Activated T-helper 9 cell treated with anti-CD3 and anti-CD28 coated beads, Interleukin-2, amount 50 U/mL, for 16 hours (primary cell): ENCODE data around the gene STPG2.
A peak's percentile ranks its signal among the peaks of the same experiment; 100 is the strongest.

Experiments used
- DNase-seq: peaks from one replicate; pipeline ENCODE4 v3.0.0-alpha.2; 2020; ENCODE audit warnings: low read depth

STPG2 gene

DNA sequence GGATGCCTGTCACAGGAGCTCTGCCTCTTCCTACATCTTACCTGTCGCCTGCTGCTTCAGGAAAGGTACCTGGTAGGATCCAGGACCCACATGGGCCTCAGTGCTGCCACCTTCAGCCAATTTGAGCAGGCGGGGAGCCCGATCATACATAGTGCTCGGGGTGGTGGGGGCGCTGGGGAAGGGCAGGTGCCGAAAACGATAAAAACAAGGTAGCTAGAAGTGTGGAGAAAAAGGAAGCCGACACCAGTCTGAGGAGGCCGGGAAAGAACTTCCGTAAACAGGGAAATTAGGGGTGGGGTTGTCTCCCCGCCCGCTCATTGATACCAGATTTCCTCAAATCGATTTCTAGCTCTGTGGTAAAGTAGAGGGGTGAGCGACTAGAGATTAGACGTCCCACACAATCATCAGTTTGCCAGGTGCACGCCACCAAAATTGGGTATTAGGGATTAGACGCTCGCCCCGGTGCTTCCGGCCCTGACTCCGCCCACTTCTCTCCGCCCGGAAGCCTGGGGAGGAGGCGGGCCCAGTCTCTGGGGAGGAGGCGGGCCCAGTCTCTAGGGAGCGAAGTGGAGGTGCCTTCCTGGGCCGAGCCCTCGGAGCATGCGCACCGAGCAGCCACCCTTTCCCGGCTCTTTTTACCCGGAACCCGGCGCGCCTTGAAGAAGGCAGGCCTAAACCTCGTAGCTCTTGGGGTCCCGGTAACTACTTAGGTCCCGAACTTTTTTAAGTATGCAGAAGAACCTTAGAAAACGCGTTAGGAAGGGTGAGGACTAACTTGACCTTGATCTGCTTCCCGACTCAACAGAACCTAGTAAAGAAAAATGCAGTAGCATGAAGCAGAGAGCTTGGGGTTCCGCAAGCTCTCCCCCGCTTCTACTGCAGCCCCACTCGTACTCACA lies at the start of gene STPG2:
STPG2 (minus strand) TSS at position 476 of the 899 bp plus-strand sequence.
- DNase-seq: peak; percentile 92

DNA sequence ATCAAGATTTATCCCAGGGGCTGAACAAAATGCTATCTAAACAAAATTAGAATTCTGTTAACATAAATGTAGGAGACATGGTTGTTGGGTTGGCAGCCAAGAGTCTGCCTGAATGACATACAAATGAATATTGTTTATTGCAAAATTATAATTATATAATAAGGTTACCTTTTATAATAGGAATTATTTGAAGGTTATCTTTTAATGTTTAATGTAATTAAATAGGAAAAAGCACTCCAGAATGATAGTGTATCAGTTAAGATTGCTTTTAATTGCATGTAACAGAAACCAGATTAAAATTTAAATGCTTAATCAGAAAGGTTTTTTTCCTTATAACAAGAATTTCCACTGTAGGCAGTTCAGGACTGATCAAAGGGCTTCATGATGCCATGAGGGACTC lies 42.0 kb upstream of the STPG2 start:
- DNase-seq: no peak

DNA sequence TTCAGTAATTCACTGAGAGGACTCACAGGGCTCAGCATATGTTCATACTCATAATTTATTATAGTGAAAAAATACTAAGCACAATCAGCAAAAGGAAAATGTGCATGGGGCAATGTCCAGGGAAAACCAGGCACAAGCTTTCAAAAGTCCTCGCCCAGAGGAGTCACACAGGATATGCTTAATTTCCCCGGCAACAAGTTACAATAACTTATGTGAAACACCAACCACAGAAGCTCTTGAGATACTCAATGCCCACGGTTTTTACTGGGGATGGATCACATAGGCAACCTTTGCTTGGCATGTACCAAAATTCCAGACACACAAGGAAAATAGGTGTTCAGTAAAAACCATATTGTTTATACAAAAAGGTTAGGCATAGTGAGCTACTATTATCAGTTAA lies 38.5 kb upstream of the STPG2 start:
- no peak for DNase-seq

DNA sequence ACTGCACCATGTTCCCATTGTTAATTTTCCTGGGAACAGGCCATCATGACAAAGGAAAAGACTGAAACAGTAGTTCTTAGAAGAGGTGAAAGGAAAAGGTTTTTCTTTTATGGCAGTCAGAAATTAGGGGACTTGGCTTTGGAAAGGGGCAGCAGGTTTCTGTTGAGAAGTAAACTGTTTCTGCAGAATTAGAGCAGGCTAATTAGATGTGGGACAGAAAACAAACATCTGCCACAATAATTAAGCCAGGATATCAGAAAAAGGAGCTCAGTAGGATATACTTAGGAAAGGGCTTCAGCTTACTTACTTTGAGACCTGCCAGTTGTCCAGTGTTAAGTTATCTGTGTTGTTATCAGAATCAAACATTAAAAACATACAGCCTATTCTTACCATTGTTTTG lies 36.7 kb upstream of the STPG2 start:
- no peak for DNase-seq

DNA sequence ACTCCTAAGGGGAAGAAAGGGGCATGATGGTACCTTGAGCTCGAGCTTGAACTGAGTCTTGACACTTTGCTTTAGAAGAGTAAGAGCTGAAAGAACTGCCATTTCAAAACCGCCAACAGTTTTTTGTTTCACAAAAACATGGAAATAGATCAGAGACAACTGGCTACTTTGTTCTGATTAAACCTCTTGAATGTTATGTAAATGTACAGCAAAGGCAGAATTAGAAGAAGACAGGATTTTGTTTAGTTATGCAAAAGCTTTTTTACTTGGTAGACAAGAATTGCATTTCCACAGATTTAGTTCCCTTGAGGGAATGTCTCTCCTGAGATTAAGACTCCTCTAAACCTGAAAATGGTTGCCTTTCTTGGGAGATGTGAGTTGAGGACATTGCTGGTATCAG lies 33.3 kb upstream of the STPG2 start:
- no peak for DNase-seq

DNA sequence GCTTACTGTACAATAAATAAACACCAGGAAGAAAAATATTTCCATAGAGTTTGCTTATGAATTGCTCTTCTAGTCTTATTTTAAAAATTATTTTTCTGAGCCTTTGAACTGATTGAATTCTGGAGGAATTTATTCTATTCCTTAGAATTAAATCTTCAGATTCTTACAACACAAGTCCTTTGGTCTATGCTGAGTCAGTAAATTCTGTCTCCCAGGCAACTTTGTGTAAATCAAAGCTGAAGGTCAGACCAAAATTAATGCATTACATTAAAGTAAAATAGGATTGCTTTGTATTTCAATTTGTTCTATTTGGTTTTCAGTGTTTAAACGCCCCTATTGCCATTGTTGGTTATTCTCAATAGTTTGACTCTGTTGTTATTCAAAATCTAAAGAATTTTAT lies 26.8 kb upstream of the STPG2 start:
- DNase-seq: no peak

DNA sequence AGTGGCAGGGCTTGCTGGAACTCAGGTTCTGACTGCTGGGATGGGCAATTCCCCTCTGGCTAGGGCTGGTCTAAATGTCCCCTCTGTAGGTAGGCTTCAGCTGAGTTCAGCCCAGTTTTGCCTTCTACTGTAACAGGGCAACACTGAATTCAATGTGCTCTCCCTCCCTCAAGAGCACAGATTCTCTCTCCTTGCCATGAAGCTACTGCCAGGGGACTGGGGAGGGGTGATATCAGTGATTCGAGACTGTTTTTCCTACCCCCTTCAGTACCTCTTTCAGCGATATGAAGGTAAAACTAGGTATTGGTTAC lies 23.4 kb upstream of the STPG2 start:
- DNase-seq: no peak

DNA sequence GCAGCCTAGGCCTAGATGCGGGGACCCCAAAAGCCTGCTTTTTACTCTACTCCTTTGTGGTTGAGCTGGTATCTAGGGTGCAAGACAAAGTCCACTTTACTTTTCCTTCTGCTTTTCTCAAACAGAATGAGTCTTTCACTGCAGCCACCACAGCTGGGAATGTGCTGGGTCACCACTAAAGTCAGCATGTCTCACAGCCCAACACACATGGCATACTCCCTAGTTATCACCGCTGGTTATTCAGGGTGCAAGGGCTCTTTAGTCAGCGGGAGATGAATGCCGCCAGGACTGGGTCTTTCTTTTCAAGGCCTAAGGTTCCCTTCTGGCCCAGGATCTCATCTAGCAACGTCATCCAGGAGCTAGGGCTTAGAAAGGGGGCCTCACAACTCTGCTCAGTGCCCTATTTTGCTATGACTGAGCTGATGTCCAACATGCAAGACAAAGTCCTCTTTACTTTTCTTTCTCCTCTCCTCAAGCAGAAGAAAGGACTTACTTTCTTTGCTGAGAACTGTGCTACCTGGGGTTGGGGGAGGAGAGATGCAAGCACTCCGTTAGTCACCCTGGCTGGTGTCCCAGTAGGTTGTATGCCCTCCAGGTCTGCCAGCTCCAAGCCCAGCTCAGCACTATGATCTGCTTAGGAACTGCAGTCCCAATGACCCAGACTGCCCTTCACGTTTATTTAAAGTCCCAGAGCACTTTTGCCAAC lies 22.9 kb upstream of the STPG2 start:
- no peak for DNase-seq

DNA sequence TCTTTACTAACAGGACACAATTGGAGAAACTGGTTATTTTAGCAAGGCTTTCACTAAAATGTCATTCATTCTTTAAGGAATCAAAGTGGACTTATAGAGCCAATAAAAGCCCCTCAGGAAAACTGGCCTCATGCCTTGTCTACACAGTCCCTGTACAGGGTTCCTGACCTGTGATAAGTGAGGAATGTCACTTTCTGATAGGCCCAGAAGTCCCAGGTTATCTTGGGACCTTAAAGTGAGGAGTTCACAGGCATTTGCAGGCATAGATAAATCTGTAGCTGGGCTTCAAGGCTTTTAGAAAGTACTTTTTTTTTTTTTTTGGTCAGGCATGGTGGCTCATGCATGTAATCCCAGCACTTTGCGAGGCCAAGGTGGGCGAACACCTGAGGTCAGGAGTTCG lies 19.4 kb upstream of the STPG2 start:
- DNase-seq: no peak

DNA sequence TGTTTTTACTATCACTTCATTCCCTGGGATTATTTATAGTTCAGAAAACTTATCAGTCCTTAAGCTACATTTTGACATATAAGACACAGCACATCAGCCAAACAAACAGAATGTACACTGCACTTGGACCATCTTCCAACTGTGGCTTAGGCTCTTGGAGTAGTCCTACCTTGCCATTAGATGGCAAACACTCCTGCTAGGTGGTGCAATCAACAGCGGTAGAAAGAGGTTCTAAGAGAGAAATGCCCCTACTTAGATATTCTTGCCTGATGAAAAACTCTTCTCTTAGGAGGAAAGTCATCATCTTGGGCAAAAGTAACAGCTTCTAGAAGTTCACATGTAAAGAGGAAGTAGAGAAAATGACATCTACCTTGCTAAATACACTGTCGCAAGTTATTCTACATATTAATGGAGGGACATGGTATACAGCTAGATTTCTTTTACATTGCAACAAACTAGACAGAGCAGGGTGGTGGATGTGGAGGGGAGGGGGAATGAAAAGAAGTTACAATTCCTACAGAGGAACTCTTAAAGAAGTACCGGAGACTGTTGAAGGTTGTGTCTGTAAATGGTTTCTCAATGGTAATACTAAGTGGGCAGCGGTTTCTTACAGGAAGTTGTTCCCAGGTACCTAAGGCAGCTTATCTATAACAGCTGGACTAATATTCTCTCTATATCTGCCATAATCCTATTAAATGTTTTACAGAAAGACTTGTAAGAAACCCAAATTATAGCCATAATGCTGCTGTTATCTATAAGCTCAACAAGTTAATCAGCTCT lies 8.1 kb upstream of the STPG2 start:
- DNase-seq: no peak

DNA sequence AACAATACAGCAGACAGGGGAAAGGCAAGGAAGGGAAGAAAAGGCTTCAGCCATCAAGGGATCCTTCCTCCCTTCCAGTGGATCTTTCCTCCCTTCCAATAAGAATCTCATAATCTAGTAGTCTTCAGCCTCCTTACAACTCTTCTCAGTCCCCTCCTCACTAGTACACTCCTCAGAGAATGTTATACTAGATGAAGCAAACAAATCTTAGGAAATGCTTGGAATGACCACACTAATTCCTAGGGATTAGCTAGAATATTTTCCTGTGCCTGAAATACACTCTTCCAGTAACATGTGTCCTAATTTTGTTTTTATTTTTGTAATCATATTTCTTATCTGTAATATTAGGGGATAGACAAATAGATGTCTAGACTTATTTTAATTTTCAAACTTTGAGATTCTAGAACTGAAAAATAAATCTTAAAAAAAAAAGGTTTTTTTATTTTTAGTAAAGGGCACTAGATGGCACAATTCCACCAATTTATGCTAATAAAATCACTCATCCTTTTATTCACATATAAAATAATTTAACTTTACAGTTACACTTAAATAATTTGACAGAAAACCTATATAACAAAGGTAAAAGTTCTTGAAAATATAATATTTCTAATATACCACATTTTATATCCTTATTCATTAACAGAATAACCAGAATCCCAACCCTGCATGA lies 7.0 kb upstream of the STPG2 start:
- DNase-seq: no peak

DNA sequence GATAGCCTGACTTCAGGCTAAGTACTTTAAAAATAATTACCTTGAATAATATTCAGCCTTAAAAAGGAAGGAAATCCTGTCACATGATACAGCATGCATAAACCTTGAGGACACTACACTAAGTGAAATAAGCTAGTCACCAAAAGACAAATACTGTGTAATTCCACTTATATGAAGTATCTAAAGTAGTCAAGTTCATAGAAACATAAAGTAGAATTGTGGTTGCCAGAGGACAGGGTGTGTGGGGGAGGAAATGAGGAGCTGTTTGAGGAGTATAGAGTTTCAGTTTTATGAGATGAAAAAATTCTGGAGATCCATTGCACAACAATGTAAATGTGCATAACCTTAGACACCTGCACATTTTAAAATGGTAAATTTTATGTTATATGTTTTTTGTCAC lies 5.6 kb upstream of the STPG2 start:
- DNase-seq: no peak

DNA sequence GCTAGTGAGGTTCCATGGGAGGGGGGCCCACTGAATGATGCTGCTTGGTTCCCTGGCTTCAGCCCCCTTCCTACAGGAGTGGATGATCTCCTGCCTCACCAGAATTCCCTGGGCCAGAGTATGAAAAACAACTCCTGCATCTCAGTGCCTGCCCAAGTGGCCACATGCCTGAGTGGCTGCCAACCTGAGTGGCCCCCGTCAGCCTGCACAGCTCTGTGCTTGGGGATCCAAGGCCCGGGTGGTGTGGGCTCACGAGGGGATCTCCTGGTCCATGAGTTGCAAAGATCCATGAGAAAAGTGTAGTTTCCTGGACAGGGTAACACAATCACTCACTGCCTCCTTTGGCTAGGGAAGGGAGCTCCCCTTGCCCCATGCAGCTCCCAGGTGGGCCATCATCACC lies 17.1 kb downstream of the STPG2 start:
- no peak for DNase-seq

DNA sequence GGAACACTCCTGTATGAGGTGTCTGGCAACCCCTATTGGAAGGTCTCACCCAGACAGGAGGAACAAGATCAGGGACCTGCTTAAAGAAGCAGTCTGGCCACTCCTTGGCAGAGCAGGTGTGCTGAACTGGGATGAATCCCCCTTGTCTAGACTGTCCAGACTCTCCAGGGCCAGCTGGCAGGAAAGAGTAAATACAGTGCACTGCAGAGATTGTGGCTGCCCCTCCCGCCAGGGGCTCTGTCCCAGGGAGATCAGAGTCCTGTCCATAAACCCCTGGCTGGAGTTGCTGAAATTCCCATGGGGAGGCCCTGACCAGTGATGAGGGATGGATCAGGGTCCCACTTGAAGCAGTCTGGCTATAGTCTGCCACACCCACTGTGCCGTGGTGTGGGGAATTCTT lies 17.7 kb downstream of the STPG2 start:
- DNase-seq: no peak

DNA sequence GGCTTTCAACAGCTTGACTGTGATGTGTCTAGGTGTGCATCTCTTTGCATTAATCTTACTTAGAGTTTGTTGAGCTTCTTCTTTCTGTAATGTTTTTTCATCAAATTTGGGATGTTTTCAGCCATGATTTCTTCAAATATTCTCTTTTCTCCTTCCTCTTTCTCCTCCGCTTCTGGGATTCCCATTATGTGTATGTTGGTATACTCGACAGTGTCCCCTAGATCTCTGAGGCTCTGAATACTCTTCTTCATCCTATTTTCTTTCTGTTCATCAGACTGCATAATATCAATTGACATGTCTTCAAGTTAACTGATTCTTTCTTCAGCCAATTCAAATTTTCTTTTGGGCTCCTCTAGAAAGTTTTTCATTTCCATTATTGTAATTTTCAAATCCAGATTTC lies 25.9 kb downstream of the STPG2 start:
- no peak for DNase-seq

DNA sequence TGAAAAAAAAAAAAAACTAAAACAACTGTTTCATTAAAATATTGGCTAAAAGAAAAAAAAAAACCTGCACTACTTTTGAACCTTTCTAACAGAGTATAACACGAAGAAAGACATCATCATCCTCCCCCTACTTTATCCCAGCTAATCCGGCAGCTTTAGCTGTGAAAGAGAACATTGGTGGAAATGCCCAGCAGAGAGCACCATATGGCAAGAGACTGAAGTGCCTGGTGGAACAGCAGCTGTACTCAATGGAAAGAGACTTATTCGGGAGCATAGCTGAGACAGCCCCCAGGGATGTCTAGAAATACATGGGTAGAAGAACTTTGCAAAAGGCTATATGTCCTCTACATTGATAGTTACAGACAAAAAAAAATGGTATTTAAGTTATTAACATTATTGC lies 30.3 kb downstream of the STPG2 start:
- no peak for DNase-seq

DNA sequence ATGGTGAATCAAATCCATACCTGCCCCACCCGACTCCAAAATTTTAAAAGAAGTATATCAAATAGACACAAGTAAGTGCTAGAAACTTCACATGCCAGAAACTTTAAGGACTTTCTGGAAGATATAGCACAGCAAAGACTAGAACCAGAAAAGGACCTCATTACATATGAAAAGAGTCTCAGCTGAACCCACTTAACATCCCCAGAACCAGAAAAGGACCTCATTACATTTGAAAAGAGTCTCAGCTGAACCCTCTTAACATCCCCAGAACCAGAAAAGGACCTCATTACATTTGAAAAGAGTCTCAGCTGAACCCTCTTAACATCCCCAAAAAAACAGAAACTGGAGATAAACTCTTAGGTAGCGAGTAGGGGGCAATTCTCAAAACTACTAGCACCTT lies 32.3 kb downstream of the STPG2 start:
- no peak for DNase-seq

DNA sequence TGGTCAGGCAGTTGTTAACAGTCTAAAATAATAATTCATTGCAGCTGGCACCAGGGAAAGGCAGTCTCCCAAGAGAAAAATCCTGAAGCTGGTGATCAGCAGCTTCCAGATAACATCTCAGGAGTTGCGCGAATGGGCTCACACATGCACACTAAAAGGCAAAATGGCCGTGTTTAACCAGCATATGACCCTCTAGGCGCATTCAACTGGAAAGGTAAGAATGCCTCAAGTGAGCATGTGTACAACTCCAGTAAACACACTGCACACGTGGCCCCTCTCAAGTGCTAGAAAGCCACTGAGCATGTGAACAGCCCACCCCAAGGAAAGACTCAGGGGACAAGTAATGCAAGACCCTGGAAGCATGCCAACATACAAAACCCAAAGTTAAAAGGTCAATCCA lies 33.1 kb downstream of the STPG2 start:
- DNase-seq: no peak

DNA sequence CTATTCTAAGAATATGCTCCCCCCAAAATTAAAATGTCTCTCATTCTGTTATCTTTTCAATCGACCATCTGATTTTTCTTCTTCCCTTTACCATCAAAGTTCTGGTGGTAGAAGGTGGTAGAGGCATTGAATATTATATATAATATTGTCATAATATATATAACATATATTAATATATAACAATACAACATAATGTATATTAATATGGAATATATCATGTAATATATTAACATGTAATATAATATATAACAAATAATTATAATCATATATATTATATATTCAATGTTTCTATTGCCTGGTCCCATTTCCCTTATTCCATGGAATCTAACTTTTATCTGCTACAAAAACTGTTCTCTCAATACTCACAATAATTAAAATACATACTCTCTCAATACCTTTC lies 40.6 kb downstream of the STPG2 start:
- no peak for DNase-seq

DNA sequence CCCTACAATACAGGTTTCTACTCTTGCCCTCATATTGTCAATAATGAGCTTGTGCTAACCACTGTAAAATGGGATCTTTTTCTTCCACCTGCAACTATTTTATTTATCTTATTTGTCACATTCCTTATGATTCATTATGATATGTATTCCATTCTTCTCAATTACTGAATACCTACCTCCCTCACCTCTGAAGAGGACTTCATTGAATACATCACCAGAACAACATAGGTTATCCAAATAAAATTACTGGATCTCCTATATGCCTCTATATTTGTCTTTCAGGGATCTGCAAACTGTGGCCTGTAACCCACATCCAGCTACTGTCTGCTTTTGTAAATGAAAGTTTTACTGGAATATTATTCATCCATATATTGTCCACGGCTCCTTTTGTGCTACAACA lies 41.3 kb downstream of the STPG2 start:
- DNase-seq: no peak

DNA sequence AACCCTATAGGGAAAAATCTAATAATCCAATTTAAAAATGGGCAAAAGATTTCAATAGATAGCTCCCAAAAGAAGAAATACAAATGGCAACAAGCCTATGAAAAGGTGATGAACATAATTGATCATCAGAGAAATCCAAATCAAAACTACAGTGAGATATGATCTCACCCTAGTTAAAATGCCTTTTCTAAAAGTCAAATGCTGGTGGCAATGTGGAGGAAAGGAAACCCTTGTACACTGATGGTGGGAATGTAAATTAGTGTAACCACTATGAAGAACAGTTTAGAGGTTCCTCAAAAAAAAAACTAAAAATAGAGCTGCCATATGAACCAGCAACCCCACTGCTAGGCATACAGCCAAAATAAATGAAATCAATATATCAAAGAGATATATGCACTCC lies 44.5 kb downstream of the STPG2 start:
- no peak for DNase-seq

DNA sequence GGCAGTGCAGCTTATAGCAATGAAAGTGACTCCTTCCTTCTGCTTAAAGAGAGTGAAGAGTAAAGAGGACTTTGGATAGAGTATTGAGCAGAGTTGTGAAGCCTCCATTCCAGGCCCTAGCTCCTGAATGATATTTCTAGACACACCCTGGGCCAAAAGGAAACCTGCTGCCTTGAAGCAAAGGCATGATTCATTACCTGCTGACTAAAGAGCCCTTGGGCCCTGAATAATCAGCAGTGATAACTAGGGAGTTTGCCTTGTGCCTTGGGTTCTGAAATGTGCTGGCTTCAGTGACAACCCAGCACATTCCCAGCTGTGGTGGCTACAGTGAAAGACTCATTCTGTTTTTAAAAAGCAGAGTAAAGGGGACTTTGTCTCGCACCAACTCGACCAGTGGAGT lies 49.2 kb downstream of the STPG2 start:
- no peak for DNase-seq

DNA sequence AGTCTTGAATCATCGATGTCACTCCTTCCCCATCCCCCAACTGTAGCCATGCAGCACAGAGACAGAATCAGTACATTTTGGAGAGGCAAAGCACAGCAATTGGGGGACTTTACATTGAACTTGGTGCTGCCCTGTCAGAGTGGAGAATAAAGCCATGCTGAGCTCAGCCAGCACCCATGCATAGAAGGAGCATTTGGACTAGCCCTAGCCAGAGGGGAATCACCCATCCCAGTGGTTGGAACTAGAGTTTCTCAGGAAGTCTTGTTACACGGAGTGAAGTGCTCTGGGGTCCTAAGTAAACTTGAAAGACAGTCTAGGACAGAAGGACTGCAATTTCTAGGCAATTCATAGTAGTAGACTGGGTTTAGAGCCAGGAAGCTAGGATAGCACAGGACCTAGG lies 49.6 kb downstream of the STPG2 start:
- no peak for DNase-seq
